Measurements from ENCODE around the gene KCNK10. TPM values are rescaled to one million over a fixed set of nuclear protein-coding genes. Genes with fewer than 3 reads are reported as not detected.

KCNK10 gene
- polyA plus RNA-seq, 3 donors, result 0.18 to 0.50 (median 0.28) TPM

DNA sequence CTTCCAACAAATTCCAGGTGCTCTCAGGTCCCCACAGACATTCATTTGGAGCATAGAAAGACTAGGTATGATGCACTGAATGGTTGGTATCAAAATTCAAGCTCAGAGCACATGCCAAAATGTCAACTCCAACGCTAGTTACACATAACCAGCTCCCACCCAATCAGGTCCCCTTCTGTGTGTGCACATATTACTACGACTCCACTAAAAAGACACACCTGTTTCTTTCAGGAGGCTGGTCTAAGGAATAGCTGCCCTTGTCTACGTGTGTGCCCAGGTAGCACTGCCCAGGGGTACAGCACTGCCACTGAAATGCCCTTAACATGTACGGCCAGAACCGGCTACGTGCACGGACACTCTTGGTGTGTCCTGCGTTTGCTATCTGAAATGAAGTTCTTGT lies 138.1 kb downstream of the KCNK10 start:
- DNase-seq, result no peak

DNA sequence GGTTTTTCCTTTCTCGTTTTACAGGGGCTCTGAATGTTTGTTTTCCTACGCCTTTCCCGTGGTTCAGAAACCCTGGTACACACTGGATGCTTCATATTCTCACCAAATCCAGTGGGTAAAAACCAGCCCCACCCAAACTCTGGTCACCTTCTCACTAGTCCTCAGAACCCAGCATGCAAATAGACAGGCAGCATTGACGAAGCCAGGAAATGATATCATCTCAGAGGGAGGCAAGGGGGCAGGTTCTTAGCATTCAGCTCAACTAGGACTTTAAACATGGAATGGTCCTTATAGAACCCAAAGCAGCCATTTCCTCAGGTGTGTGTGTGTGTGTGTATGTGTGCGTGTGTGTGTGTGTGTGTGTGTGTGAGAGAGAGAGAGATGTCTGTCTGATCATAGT lies 142.0 kb downstream of the KCNK10 start:
- no peak for DNase-seq

DNA sequence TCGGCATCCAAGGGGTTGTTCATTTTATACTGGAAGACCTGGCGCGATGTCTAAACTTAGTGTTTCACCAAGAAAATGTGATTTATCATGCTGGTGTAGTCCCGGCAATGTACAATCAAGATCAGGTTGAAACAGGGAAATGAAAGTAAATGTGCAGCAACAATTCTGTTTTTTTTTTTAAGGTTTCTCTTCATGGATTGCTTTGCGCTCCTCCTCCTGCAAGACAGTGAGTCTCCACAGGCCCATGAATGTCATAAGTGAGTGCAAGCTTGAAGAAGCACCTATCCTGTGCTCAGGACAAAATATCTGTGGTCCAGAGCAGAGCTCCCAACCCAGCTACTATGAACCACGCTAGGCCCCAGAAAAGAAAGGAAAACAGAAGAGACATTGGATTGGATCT lies 143.4 kb downstream of the KCNK10 start:
- no peak for DNase-seq

DNA sequence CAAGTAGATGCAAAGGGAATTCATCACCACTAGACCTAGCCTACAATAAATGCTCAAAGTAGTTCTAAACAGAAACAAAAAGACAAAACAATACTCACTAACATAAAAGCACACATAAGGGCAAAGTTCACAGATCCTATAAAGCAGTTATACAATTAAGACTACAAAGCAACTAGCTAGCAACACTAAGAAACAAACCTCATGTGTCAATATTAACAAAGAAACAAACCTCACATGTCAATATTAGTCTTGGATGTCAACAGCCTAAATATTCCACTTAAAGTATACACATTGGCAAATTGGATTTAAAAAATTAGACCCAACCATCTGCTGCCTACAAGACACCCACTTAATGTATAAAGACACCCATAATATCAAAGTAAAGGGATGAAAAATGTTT lies 152.7 kb downstream of the KCNK10 start:
- no peak for DNase-seq

- no peak for DNase-seq
These were observed 154.4 kb downstream of the KCNK10 start for GRCh38 chr14:88168498-88169165.

GRCh38 chr14:88168025-88168424 lies 155.0 kb downstream of the KCNK10 start:
- DNase-seq, result no peak

GRCh38 chr14:88166616-88167015 lies 156.5 kb downstream of the KCNK10 start:
- DNase-seq, result no peak

- DNase-seq, result no peak
These were observed 158.0 kb downstream of the KCNK10 start for GRCh38 chr14:88164906-88165534.

- no peak for DNase-seq
These were observed 159.3 kb downstream of the KCNK10 start for GRCh38 chr14:88163731-88164255.

- no peak for DNase-seq
These were observed 166.9 kb downstream of the KCNK10 start for GRCh38 chr14:88156127-88156526.

- no peak for DNase-seq
These were observed 168.1 kb downstream of the KCNK10 start for GRCh38 chr14:88154926-88155325.

DNA sequence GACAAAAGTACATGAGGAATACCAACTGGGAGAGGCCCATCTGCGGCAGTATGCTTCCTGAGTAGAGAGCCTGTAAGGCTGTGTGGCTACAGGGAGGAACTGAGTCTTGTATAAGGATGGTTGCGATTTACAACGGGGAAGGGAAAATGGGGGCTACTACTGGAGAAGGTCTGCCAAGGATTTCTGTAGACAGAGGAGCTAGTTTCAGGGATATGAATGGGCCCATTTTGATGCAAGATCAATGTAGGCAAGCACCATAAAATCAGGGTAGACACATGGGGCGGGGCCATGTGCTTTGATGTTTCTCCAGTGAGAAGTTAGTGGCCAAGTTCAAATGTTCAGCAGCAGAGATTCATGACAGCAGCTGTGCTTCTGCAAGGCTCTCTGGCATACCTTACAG lies 168.7 kb downstream of the KCNK10 start:
- no peak for DNase-seq

DNA sequence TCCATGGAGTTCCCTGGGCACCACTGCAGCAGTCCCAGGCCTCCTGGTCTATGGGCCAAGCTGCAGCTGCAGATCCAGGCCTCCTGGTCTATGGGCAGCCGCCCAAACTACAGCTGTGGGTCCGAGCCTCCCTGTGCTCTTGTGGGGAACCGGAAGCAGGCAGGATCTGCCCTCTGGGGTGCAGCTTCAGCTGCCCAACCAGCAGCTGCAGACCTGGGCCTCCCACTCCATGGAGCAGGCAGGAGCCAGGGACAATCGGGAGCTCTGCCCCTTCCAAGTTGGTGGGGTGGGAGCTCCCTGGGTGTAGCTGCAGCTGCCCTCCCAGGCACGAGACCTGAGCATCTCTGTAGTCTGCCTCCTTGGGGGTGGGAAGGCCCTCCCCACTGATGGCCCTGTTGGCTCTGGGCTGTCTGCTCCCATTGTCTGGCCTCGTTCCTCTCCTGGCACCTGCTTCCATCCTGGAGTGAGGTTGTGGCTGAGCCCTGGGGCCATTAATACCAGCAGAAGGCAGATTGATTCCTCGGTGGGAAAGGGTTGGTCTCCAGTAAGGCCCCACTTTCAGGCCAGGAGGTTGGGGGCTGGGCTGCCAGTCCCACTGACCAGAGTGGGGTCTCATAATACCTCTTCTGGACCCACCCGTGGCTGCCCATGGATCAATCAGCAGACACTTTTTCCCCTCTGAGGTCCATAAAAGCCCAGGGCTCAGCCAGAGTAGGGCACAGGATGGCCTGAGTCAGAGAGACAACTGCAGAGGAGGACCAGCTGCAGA lies 176.0 kb downstream of the KCNK10 start:
- no peak for DNase-seq

GRCh38 chr14:88143810-88144209 lies 179.3 kb downstream of the KCNK10 start:
- DNase-seq, result no peak

DNA sequence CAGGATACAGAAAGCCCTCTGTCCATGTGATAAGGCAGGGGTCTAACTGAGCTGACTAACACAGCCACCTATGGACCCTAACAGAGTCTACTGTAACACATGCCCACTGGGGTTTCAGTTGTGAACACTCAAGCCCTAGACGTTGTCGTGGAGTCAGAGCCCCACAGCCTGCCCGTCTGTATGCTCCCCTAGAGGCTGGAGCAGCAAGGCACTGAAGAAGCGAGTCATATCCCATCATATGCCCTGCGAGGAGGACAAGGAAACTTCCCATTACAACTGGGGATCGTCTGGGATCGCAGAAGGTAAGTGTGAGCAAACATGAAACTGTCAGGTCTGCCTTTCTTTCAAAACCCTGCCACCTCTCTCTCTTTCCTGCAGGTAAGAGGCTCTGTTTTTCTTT lies 180.1 kb downstream of the KCNK10 start:
- no peak for DNase-seq

- DNase-seq, result no peak
These were observed 182.2 kb downstream of the KCNK10 start for GRCh38 chr14:88140874-88141273.

GRCh38 chr14:88137327-88137726 lies 185.7 kb downstream of the KCNK10 start:
- no peak for DNase-seq

Other genes with a start within 250 kb of the KCNK10 start
- gene SPATA7, start 62.4 kb upstream of the KCNK10 start, polyA plus RNA-seq (ENCODE audit: insufficient read length in 3 of 3), result 10 to 100 TPM; 22.5 to 25.9 (median 24.7) TPM
- 10 to 100 TPM; 32.6 to 39.4 (median 34.0) TPM for gene PTPN21, start 231.7 kb upstream of the KCNK10 start, polyA plus RNA-seq (ENCODE audit: insufficient read length in 3 of 3)
- gene ZC3H14, start 239.8 kb upstream of the KCNK10 start, polyA plus RNA-seq (ENCODE audit: insufficient read length in 3 of 3), result 100 to 1,000 TPM in 1 of 3 donors, 10 to 100 TPM in 2; 94.2 to 106 (median 98.8) TPM